Fibroblast of mammary gland (primary cell): ENCODE data around the gene CDA.

ENCODE experiments used
- DNase-seq: peaks from one replicate; pipeline ENCODE4 v3.0.0-alpha.2; 2010; ENCODE audit warnings: low read depth
- H3K4me3 ChIP-seq: 2 replicates; pipeline ENCODE4 v1.5.1; 2011; ENCODE audit warnings: low read depth, mild to moderate bottlenecking, low read length, moderate library complexity; ENCODE audit not compliant: control insufficient read depth
- CTCF ChIP-seq: conservative IDR thresholded peaks from 2 replicates; pipeline ENCODE4 v1.5.1; 2011; ENCODE audit warnings: low read depth, low read length, inconsistent platforms; ENCODE audit not compliant: control insufficient read depth, insufficient read depth

Gene CDA

GRCh38 chr1:20624709-20625108 is 35.8 kb downstream of the CDA start:
- DNase-seq = no peak
- no peak for TF ChIP-seq CTCF
- H3K4me3 ChIP-seq = no peak overlapping the region

GRCh38 chr1:20625176-20626097 is 36.5 kb downstream of the CDA start:
- DNase-seq = no peak
- TF ChIP-seq CTCF = no peak

GRCh38 chr1:20626098-20626427 is 37.2 kb downstream of the CDA start:
- H3K4me3 ChIP-seq = no peak overlapping the region
- DNase-seq = no peak
- TF ChIP-seq CTCF = no peak

More at GRCh38 chr1:20625176-20626097, 36.5 kb downstream of the CDA start:
- H3K4me3 ChIP-seq = no peak overlapping the region

DNA sequence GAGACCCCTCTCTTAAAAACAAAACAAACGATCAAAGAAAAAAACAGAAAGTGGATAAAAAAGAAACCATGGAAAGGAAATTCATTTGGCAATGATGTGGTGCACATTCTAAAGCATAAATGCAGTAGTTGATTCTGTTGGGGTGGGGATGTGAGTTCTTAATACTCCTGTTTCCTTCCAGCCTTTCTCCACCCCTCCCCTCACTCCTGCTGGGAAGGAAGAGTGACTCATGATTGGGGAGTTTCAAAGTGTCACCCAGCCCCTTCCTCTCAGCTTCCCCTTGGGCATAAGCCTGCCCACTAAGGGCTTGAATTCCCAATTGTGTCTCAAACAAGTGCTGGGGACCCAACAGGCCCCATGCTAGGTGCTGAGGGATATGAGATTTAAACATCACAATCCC is 37.6 kb downstream of the CDA start:
- no peak for TF ChIP-seq CTCF
- DNase-seq = no peak
- H3K4me3 ChIP-seq = no peak overlapping the region

DNA sequence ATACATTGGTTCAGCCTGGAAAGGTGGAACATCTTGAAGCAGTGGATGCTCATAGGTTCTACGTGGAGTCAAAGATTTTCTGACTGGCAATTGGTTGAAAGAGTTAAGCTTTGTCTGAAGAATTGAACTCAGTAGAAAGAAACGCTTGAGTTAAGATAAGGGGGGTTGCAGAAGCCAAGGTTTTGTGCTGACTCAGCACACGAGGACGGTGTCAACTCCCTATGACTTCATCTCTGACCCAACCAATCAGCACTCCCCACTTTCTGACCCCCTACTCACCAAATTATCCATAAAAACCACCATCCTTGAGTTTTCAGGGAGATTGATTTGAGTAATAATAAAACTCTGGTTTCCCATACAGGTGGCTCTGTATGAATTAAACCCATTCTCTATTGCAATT is 41.8 kb downstream of the CDA start:
- no peak for TF ChIP-seq CTCF
- DNase-seq = no peak
- H3K4me3 ChIP-seq = no peak overlapping the region

- no peak overlapping the region for H3K4me3 ChIP-seq
- no peak for DNase-seq
- TF ChIP-seq CTCF = no peak
Measured at GRCh38 chr1:20632386-20632785, 43.5 kb downstream of the CDA start.
